Activated CD8-positive, alpha-beta T cell treated with anti-CD3 and anti-CD28 coated beads for 36 hours (primary cell): ENCODE data around the gene FGF10. TPM values are rescaled to one million over a fixed set of nuclear protein-coding genes. Genes with fewer than 3 reads are reported as not detected.

Experiments used
- ATAC-seq: fragments of 200-7000 bp; cut with Tn5 transposase; one replicate; pipeline ENCODE4 v1.10.0; 2021; ENCODE audit warnings: mild to moderate bottlenecking, moderate library complexity
- CTCF ChIA-PET: fragments of 350-600 bp; sonication (Branson Sonifier 250); formaldehyde crosslinking; loops from one replicate; lab custom pipeline; 2021; ENCODE audit warnings: antibody characterized with exemption; lab: Charles Lee
- POLR2A ChIA-PET: fragments of 350-600 bp; sonication (Branson Sonifier 250); formaldehyde crosslinking; loops from one replicate; lab custom pipeline; 2021; ENCODE audit warnings: antibody characterized with exemption; lab: Charles Lee
- DNase-seq: peaks from one replicate; pipeline ENCODE4 v3.0.0-alpha.2; 2020
- H3K27ac Mint-ChIP-seq: one replicate; pipeline ENCODE4 v1.8.0; 2021; ENCODE audit warnings: mild to moderate bottlenecking, mixed read lengths
- H3K27me3 Mint-ChIP-seq: one replicate; pipeline ENCODE4 v1.8.0; 2021; ENCODE audit warnings: mixed read lengths
- H3K36me3 Mint-ChIP-seq: one replicate; pipeline ENCODE4 v1.8.0; 2021; ENCODE audit warnings: low read depth, mixed read lengths
- H3K4me1 Mint-ChIP-seq: one replicate; pipeline ENCODE4 v1.8.0; 2021; ENCODE audit warnings: low read depth, mixed read lengths
- H3K4me3 Mint-ChIP-seq: one replicate; pipeline ENCODE4 v1.8.0; 2021; ENCODE audit warnings: mild to moderate bottlenecking, moderate library complexity, mixed read lengths
- H3K9me3 Mint-ChIP-seq: one replicate; pipeline ENCODE4 v1.8.0; 2021; ENCODE audit warnings: mixed read lengths
- CTCF ChIP-seq: fragments of 200-600 bp; IDR thresholded peaks from one replicate; pipeline ENCODE4 v1.8.0; 2022; ENCODE audit warnings: antibody characterized with exemption, mild to moderate bottlenecking
- intact Hi-C: fragments of 100-400 bp; cut with micrococcal nuclease; formaldehyde crosslinking; loops from one replicate; pipeline ENCODE4 v1.10.0; 2022
- total RNA-seq, 2 experiments: library from RNA; stranded (reverse); gene quantifications; one replicate each; pipeline ENCODE4 v1.2.3, GENCODE V29; 2021

The FGF10 gene
- total RNA-seq, 2 experiments from 2014 or later: not detected

GRCh38 chr5:44321144-44321725 lies 68.0 kb downstream of the FGF10 start:
- no peak overlapping the region for H3K4me3 Mint-ChIP-seq
- intact Hi-C loops: no loop called here
- POLR2A ChIA-PET: no interaction called here
- no peaks in the 10 kb centered on the region for H3K4me1 Mint-ChIP-seq
- no peak for TF ChIP-seq CTCF
- H3K9me3 Mint-ChIP-seq: peaks cover 4% of the 10 kb centered on the region
- no peak overlapping the region for H3K27ac Mint-ChIP-seq
- H3K36me3 Mint-ChIP-seq: no peaks in the 10 kb centered on the region
- ATAC-seq: no peak
- no peaks in the 10 kb centered on the region for H3K27me3 Mint-ChIP-seq
- CTCF ChIA-PET: interaction anchor here (1.4 kb wide), 1 partner anchor 11 kb away, joined by 3 read pairs; no protein-coding TSS in a partner anchor
- no peak for DNase-seq

GRCh38 chr5:44320188-44320587 lies 69.0 kb downstream of the FGF10 start:
- peaks cover 4% of the 10 kb centered on the region for H3K9me3 Mint-ChIP-seq
- TF ChIP-seq CTCF: no peak
- intact Hi-C loops: no loop called here
- no peaks in the 10 kb centered on the region for H3K27me3 Mint-ChIP-seq
- DNase-seq: no peak
- H3K36me3 Mint-ChIP-seq: no peaks in the 10 kb centered on the region
- ChIA-PET POLR2A (no interaction called here), CTCF (no interaction called here)
- no peaks in the 10 kb centered on the region for H3K4me1 Mint-ChIP-seq
- no peak for ATAC-seq
- H3K27ac Mint-ChIP-seq: no peak overlapping the region
- no peak overlapping the region for H3K4me3 Mint-ChIP-seq

- ChIA-PET POLR2A (no interaction called here), CTCF (no interaction called here)
- no peaks in the 10 kb centered on the region for H3K4me1 Mint-ChIP-seq
Measured at GRCh38 chr5:44318883-44319282, 70.3 kb downstream of the FGF10 start.

GRCh38 chr5:44312374-44312773 lies 76.8 kb downstream of the FGF10 start:
- H3K4me3 Mint-ChIP-seq: no peak overlapping the region
- H3K9me3 Mint-ChIP-seq: no peaks in the 10 kb centered on the region
- no peak for TF ChIP-seq CTCF
- no peak overlapping the region for H3K27ac Mint-ChIP-seq
- DNase-seq (no peak), ATAC-seq (no peak)
- no peaks in the 10 kb centered on the region for H3K36me3 Mint-ChIP-seq
- no peaks in the 10 kb centered on the region for H3K4me1 Mint-ChIP-seq
- no peaks in the 10 kb centered on the region for H3K27me3 Mint-ChIP-seq
- intact Hi-C loops: no loop called here
- ChIA-PET CTCF (no interaction called here), POLR2A (no interaction called here)

More at GRCh38 chr5:44318883-44319282, 70.3 kb downstream of the FGF10 start:
- DNase-seq (no peak), ATAC-seq (no peak)
- no peaks in the 10 kb centered on the region for H3K27me3 Mint-ChIP-seq
- H3K27ac Mint-ChIP-seq: no peak overlapping the region
- intact Hi-C loops: no loop called here
- no peak for TF ChIP-seq CTCF
- H3K36me3 Mint-ChIP-seq: no peaks in the 10 kb centered on the region
- peaks cover 4% of the 10 kb centered on the region for H3K9me3 Mint-ChIP-seq
- no peak overlapping the region for H3K4me3 Mint-ChIP-seq

GRCh38 chr5:44300551-44300950 lies 88.7 kb downstream of the FGF10 start:
- CTCF ChIA-PET: no interaction called here
- Mint-ChIP-seq H3K4me3 (no peak overlapping the region), H3K4me1 (no peaks in the 10 kb centered on the region), H3K27ac (no peak overlapping the region), H3K36me3 (no peaks in the 10 kb centered on the region), H3K9me3 (peaks cover 6% of the 10 kb centered on the region), H3K27me3 (no peaks in the 10 kb centered on the region)
- DNase-seq: no peak
- ATAC-seq: no peak
- POLR2A ChIA-PET: no interaction called here
- intact Hi-C loops: no loop called here
- no peak for TF ChIP-seq CTCF
